HG03558 (cell line): Measurements from ENCODE around the gene GUF1.
"Not testable (repeated sequence)": the region's sequence is repeated elsewhere in the genome, so short reads cannot be mapped to it uniquely, and the experiment has no call there.

Experiments used
- ATAC-seq: cut with Tn5 transposase; IDR thresholded peaks from one replicate; pipeline ENCODE4 v1.9.1; 2021; ENCODE audit warnings: moderate number of reproducible peaks; ENCODE audit not compliant: unreplicated experiment; ENCODE audit errors: extremely low read depth

GUF1 gene

GRCh38 chr4:44701037-44701436 lies 22.8 kb downstream of the GUF1 start:
- no peak for ATAC-seq

GRCh38 chr4:44704673-44705072 lies 26.5 kb downstream of the GUF1 start:
- no peak for ATAC-seq

- no peak for ATAC-seq
Measured at GRCh38 chr4:44713125-44713524, 34.9 kb downstream of the GUF1 start.

GRCh38 chr4:44716597-44716996 lies 38.4 kb downstream of the GUF1 start:
- no peak for ATAC-seq

- no peak for ATAC-seq
Measured at GRCh38 chr4:44720371-44720770, 42.2 kb downstream of the GUF1 start.

- ATAC-seq: no peak
Measured at GRCh38 chr4:44722001-44722400, 43.8 kb downstream of the GUF1 start.

GRCh38 chr4:44725166-44725565 lies 46.9 kb downstream of the GUF1 start:
- ATAC-seq: no peak

GRCh38 chr4:44725726-44726037 lies 47.5 kb downstream of the GUF1 start:
- ATAC-seq: no peak

GRCh38 chr4:44726038-44726871 lies 48.0 kb downstream of the GUF1 start, which contains the start of gene GNPDA2:
TSS of gene GNPDA2 (minus strand) at chr4:44726556. CDS start at chr4:44722207, 4,349 bp downstream.
- ATAC-seq: peak; percentile 89

GRCh38 chr4:44727471-44727870 lies 49.3 kb downstream of the GUF1 start:
- ATAC-seq: no peak

GRCh38 chr4:44728694-44729093 lies 50.5 kb downstream of the GUF1 start:
- ATAC-seq: not testable (repeated sequence)

- no peak for ATAC-seq
Measured at GRCh38 chr4:44736900-44737299, 58.7 kb downstream of the GUF1 start.

- ATAC-seq: no peak
Measured at GRCh38 chr4:44738615-44739014, 60.4 kb downstream of the GUF1 start.

- ATAC-seq: no peak
Measured at GRCh38 chr4:44740201-44740600, 62.0 kb downstream of the GUF1 start.
